HG02970 (cell line): ENCODE results near the gene PIP5K1C.
A peak's percentile ranks its signal among the peaks of the same experiment; 100 is the strongest.
"Not testable (repeated sequence)": the region's sequence is repeated elsewhere in the genome, so short reads cannot be mapped to it uniquely, and the experiment has no call there.

Source experiments
- ATAC-seq: cut with Tn5 transposase; IDR thresholded peaks from one replicate; pipeline ENCODE4 v1.9.1; 2021; ENCODE audit warnings: mild to moderate bottlenecking, moderate library complexity, moderate number of reproducible peaks; ENCODE audit not compliant: unreplicated experiment, low FRiP score

The PIP5K1C gene

DNA sequence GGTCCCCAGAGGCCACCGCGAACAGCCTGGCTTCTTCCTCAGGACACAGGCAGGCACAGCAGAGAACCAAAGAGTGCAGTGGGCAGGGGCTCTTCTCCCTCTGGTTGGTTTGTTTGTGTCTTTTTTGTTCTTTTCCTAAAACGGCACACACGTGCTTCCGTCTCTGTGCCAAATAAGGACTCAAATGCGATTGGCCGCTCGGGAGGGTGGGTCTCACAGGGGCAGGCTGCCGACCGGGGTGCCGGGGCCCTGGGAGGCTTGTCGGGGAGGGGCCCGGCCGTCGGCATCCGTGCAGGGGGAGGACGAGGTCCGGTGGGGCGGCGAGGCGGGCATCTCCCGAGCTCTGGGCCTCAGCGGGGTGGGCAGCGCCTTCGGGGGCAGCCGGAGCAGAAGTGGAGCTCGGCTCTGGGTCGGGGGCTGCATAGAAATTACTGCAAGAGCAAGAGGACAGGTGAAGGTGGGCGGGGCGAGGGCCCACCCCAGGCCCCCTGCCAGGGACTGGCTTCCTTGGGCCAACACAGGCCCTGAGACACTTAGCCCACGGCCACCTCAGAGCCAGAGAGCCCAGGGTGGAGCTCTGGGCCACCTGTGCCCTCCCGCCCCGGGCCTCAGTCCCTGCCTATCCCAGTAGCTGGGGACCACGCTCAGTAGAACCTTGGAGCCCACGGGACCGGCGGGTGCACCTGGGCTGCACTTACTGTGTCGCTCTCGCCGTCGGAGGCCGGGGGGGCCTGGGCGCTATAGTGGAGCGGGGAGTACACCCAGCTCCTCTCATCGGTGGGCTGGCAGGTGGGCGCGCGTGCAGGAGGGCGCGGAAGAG, 67.3 kb downstream of the PIP5K1C start:
- ATAC-seq, result no peak

DNA sequence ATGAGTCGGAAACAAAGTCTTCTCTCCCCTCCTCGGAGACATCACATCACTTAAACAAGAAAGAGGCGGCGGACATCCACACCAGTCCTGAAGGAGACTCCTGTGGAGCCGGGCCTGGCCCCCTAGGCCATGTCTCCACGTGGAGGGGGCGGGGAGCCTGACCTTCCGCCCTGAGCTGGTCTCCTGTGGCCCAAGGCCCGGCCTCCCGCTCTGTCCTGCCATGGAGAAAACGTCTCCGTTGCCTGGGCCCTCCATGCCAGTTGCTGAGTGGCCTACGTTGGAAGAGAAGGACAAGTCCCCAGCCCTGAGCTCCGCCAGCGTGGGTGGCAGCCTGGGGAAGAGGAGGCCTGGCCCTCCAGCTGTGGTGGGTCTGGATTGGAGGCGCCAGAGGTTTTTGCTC, 68.2 kb downstream of the PIP5K1C start:
- ATAC-seq, result no peak

GRCh38 chr19:3631053-3631861, 69.0 kb downstream of the PIP5K1C start:
- no peak for ATAC-seq

GRCh38 chr19:3628766-3629165, 71.5 kb downstream of the PIP5K1C start:
- not testable (repeated sequence) for ATAC-seq

DNA sequence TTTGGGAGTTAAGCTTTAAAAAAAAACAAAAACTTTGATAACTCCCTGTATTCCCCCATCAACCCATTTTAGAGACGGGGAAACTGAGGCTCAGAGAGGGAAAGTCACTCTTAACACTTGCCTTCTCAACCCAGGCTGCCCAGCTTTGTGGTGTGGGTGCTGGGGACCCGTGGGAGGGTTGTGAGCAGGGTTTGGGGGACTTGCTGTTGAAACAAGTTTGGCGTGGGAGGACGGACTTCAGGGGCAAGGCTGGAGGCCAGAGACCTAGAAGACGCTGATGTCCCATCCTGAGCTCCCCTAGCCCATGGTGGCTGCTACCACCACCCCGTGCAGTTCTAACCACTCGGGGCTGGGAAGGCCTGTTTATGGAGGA, 72.9 kb downstream of the PIP5K1C start:
- no peak for ATAC-seq

DNA sequence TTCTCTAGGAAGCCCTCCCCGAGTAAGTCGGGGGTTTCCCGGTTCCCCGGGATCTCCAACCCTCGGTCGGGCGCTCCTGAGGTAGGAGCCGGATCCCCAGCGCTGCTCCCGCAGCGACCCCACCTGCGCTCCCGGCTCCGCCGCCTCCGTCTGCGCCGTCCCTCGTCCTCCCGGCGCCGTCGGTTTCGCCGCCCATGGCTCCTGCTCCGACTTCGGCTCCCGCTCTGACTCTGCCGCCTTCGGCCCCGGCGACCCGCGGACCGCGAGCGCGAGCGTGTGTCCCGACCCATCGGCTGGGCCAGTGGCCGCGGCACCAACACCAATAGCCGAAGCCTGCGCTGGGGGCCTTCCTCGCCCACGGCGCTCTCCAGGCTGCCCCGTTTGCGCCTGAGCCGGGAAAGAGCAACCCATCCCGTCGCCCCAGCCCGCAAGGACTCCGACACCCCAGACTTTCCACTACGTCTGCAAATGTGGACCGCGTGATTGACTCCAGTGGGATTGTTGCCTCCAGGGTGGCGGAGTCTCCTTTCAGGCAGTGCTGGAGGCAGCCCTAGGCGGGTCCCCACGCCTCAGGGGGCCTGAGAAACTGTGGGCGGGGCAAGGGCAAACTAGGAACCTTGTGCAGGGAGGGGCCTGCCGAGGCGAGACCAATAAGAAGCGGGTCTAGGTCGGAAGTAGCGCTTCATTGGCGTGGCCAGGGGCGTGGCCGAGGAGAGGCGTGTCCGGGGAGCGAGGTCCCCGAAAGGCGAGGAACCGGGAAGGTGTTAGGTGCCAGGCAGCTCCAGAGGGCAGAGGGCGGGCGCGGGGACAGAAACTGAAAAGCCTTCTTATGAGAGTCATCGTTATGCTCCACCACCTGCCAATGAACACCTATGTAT, 73.6 kb downstream of the PIP5K1C start, which contains the start of gene CACTIN:
CACTIN (minus strand) TSS at position 318 of the 878 bp plus-strand sequence; CDS start at position 290, 28 bp downstream.
- ATAC-seq, result peak; percentile 92

DNA sequence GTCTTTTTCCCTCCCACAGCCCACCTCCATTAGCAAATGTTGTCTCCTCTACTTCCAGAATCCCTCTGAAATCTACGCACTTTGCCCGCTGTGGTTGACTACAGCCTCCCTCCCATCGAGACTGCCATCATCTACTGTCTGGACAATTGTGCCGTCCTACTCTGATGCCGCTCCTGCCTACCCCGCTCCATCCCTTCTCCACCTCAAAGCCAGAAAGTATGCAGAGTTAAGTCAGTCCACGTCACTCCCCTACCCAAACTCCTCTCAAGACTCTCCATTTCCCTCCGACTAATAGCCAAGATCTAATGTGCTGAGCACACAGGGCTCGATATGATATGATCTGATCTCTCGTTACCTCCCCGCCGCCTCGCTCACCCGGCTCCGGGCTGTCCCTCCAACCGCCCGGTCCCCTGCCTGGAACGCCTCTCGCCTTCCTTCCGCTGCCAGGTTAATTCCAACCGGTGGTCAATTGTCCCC, 74.2 kb downstream of the PIP5K1C start:
- no peak for ATAC-seq

- no peak for ATAC-seq
These were observed 76.6 kb downstream of the PIP5K1C start for GRCh38 chr19:3623716-3624115.

DNA sequence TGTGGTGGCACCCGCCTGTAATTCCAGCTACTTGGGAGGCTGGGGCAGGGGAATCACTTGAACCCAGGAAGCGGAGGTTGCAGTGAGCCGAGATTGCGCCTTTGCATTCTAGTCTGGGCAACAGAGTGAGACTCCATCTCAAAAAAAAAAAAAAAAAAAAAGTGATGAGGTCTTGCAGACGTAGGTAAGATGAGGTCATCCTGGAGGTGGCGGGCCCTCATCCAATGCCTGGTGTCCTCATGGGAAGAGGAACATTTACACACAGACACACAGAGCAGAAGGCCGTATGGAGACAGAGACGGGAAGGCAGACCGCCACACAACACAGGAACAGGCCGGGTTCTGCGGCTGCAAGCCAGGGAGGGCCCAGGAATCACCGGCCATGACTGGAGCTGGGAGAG, 78.0 kb downstream of the PIP5K1C start:
- no peak for ATAC-seq

GRCh38 chr19:3621689-3622088, 78.6 kb downstream of the PIP5K1C start:
- no peak for ATAC-seq

GRCh38 chr19:3620817-3621547, 79.3 kb downstream of the PIP5K1C start:
- no peak for ATAC-seq

GRCh38 chr19:3620145-3620816, 80.0 kb downstream of the PIP5K1C start:
- no peak for ATAC-seq

DNA sequence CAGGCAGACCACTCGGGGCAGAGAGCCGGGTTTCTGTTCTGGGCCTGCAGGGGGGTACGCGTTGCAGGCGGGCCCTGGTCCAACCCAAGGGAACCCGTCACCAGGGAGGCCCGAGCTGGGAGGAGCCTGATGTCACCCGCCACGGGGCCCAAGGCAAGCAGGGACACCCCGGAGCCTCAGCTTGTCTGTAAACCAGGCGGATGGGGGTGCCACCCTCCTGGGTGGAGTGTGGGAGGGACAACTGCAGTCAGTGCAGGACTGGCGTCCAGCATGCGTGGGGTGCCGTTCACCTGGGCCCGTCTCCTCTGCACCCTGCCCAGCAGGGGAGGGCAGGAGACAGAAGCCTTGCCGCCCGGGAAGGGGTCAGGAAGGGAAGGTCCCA, 80.6 kb downstream of the PIP5K1C start:
- no peak for ATAC-seq

DNA sequence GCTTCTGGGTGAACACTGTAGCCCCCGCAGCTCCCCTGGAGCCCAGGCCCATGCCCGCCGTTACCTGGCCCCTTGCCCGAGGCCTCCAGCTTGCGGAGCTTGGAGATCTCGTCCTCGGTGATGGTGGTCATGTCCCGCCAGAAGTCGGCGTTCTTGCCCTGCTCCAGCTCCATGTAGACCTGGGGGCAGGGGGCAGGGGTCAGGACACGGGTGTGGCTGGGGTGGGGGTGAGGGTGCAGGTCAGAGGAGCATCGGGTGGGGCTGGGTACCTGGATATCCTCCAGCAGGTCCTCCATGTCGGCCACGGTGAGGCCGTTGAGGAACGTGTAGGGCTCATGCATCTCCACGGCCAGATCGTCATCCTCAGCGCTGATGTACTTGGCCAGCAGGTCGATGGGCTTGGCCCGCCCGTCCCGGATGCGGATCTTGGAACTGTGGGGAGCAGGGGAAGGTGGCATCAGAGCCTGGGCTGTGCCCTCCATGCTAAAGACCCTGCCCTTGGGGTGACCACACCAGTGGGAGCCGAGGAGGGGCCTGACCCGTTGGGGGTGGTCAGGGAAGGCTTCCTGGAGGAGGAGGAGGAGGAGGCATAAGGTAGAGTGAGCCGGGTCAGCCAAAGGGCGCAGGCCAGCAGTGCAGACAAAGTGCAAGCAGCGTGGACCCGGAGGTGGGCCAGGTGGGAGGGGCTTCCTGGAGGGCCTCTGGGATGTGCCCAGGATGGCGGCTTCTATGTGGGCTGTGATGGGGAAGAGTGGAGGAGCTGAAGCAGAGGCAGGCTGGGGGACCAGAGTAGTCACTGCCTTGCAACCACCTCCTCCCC, 81.2 kb downstream of the PIP5K1C start:
- ATAC-seq, result no peak

- ATAC-seq, result no peak
These were observed 82.0 kb downstream of the PIP5K1C start for GRCh38 chr19:3618144-3618810.

DNA sequence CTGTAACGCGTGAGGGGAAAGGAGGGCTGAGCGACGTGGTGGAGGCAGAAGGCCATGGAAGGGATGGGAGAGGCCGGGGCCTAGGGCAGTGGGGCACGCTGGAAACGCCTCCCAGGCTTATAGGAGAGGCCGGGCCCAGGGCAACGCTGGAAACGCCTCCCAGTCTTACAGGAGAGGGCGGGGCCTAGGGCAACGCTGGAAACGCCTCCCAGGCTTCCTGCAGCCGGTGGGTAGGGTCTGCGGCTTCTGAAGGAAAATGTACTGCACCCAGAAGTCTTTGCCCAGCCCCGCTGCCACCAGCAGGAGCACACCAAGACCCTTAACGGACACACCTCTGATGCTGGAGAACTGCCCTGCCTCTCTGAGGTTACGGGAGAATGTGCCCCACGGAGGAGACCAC, 82.8 kb downstream of the PIP5K1C start:
- ATAC-seq, result no peak

- ATAC-seq, result no peak
These were observed 84.6 kb downstream of the PIP5K1C start for GRCh38 chr19:3615524-3616135.
